Hematopoietic multipotent progenitor cell treated with erythropoietin and hydrocortisone succinate and interleukin-3 and kit ligand, for 15 days (in vitro differentiated cells): ENCODE results near the gene TSGA10.
"Not testable (repeated sequence)": the region's sequence is repeated elsewhere in the genome, so short reads cannot be mapped to it uniquely, and the experiment has no call there.

Experiments
- DNase-seq: peaks from one replicate; pipeline ENCODE4 v3.0.0-alpha.2; 2015; ENCODE audit warnings: low spot score

TSGA10 gene

DNA sequence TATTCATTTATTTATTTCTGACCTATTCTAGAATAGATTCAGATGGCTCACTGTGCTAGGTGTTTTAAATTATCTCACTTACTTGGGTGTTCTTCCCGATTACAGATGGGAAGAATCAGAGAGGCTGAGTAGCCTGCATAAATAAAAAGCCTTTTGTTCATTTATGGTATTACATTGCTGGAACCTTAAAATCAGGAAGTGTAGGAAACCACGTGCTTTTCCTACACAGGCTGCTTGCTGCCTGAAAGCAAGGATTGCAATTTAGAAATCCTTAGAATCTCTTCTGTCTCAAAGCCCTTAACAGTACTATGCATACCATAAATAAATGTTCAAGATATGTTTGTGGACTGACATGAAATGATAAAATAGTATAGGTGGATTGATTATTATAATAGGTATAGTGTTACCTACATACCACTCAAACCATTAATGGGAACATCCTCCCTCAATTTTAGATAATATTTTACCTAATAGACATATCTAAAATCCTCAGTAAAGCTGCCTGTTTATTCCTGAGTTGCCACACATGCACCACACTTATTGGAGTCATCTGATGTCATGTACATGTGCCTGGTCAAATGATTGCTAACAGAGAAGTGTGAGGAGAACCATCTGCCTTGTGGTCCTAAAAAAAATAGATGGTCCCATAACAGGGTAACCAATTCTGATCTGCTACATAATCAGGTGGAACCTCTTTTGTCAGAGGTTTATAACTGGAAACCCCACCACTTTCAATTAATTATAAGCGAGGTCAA is 86.7 kb downstream of the TSGA10 start:
- no peak for DNase-seq

DNA sequence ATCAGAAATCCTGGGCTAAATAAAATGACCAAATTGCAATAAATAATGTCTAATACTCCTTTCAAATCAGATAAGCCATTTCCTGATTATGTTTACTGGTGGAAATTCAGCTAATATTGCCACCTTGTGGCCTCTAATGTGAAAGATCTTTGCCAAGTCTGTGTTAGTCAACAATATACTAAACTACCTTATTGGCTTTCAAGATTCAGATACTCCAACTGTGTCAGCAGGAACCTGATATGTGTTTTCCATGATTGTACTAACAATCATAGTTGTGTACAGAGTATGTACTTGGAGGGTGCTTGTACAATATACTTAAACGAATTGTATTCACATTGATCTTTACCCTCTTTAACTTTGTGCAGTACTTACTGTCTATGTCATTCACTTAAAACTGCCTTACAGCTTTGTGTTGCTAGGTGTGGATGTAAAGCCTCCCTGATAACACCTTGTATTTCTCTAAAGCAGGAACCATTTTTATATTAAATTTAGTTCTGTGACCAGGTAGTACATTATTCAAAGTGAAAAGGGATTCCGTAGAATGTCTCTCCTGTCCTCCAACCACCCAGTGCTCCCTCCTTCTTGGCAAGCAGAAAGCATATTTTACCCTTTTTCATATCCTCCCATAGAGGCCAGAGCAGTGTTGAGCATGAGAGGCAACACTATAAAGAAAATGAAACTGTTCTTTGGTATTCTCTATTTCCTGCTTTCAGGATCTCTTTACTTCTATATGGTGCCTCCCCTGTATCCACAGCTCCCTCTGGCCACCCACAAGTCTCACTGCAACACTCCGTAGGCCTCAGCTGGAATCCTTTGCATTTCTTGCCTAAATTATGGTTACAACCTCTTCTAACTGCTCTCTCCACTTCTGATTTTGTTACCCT is 88.4 kb downstream of the TSGA10 start:
- DNase-seq = peak; percentile 44

DNA sequence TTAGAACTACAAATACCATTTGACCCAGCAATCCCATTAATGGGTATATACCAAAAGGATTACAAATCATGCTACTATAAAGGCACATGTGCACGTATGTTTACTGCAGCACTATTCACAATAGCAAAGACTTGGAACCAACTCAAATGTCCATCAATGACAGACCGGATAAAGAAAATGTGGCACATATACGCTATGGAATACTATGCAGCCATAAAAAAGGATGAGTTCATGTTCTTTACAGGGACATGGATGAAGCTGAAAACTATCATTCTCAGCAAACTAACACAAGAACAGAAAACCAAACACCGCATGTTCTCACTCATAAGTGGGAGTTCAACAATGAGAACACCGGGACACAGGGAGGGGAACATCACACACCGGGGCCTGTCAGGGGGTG is 105.6 kb downstream of the TSGA10 start:
- not testable (repeated sequence) for DNase-seq

DNA sequence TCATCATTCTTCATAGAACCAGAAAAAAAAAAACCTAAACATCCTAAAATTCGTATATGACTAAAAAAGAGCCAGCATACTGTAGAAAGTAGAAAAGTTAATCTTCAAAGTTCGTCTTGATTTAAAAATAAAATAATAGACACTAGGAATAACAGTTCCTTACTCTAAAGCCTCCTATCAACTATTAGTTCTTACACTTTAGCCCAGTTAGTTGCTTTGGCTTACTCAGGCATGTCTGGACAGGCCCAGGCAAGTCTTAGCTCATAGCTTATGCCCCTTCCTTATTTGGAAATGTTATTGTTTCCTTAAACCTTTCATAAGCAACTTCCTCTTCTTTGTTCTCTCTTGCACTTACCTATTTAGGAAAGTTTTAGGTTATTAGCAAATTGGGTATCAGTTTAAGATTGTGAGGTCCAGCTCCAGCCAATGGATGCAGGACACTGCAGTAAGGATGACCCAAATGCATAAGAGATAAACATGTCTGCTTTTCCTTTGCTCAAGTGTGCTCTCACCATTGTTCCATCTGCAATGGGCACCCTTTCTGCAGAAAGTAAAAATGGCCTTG is 113.9 kb downstream of the TSGA10 start:
- not testable (repeated sequence) for DNase-seq

GRCh38 chr2:99035920-99036319 is 118.8 kb downstream of the TSGA10 start:
- DNase-seq = no peak

DNA sequence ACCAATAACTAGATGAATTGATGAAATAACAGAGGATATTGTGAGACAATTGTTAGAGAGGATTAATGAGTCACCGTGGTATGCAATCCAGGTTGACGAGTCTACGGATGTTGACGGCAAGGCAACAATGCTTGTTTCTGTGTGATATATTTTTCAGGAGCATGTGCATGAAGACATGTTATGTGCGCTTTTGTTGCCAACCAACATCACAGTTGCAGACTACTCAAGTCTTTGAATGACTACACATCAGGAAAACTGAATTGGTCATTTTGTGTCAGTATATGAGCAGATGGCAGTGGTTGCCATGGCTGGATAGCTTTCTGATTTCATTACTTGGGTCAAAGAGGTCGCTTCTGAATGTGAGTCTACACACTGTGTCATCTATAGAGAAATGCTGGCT is 122.0 kb downstream of the TSGA10 start:
- no peak for DNase-seq

DNA sequence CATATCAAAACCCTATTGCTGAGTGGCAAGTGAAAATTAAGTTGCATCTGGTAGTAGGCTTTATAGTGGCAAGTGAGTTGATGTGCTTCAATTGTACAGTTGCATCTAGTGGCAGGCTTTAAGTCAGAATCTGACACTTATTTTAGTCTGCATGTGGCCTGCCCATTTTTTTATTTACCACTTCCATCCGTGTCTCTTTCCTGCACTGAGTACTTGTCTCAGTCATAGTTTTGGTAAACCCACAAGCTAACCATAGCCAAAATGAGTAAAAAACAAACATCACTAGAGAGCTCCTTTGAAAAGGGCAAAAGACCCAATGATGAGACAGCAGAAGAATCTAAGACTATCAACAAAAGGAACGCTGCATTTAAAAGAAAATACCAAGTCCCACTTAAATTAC is 122.7 kb downstream of the TSGA10 start:
- no peak for DNase-seq

- DNase-seq = no peak
Measured at GRCh38 chr2:99031481-99031880, 123.3 kb downstream of the TSGA10 start.

DNA sequence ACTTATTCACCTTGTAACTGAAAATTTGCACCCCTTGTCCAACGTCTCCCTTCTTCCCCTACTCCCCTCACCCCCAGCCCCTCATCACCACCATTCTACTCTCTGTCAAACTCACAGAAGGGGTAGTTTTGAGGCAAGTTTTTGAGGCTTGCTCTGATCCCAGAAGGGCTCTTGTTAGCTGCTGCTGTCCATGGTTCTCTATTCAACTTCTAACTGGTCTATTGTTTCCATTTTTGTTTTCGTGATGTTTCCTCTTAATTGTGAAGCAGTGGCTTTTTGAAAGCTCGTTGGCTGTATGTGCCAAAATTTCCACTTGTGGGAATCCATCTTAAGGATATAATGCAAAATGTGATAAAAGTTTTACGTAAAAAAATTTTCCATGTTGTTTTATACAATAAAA is 126.2 kb downstream of the TSGA10 start:
- no peak for DNase-seq

DNA sequence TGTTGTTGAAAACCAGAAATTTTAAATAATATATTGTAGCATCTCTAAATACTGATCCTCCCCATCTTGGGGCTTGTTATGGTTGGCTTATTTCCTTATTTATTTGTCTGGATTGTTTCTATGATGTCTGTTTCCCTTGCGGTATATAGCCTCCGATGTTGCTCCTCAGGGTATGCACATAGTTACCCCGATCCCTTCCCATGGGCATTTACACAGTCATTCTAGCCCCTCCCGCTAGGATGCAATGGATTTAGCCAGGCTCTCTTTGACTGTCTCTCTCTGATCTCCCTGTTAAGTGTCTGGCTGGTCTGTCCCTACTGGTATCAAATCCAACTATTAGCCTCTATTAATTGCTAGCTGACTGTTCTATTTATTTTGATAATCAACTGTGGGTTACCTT is 126.9 kb downstream of the TSGA10 start:
- no peak for DNase-seq

- no peak for DNase-seq
Measured at GRCh38 chr2:99000708-99001107, 154.0 kb downstream of the TSGA10 start.

- not testable (repeated sequence) for DNase-seq
Measured at GRCh38 chr2:98988695-98989094, 166.0 kb downstream of the TSGA10 start.

GRCh38 chr2:98985905-98986666 is 168.7 kb downstream of the TSGA10 start:
- no peak for DNase-seq

GRCh38 chr2:98975611-98976010 is 179.1 kb downstream of the TSGA10 start:
- no peak for DNase-seq

- DNase-seq = no peak
Measured at GRCh38 chr2:98972582-98973167, 182.1 kb downstream of the TSGA10 start.

DNA sequence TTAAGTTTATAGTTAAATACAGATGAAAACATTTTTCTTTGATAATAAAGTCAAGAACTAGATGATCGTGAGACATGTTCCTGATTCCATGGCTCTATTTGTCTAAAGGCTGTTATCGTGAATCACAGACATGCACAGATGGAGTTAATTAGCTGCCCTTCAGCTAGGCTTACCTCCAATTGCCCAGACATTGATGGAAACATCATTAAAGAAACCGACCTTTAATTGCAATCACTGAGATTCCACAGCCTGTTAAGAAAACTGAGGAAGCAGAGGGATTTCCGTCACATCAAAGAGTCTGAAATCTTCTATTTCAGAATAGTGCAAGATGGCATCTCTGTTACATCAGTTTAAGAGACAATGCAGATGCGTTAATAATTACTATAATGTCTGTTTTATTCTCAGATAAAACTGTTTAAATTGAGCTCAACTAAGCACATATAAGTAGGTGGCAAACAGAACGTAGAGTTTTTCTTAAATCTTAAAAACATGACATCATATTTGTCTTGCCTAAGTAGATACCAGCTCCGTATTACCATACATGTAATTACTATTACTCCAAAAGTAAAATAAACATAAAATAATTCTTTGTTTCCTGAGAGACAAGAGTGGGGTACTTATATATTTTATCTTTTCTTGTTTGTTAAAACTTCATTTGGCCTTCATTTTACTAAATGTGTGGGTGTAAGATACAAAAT is 194.8 kb downstream of the TSGA10 start:
- DNase-seq = no peak

GRCh38 chr2:98952966-98953365 is 201.8 kb downstream of the TSGA10 start:
- DNase-seq = no peak

DNA sequence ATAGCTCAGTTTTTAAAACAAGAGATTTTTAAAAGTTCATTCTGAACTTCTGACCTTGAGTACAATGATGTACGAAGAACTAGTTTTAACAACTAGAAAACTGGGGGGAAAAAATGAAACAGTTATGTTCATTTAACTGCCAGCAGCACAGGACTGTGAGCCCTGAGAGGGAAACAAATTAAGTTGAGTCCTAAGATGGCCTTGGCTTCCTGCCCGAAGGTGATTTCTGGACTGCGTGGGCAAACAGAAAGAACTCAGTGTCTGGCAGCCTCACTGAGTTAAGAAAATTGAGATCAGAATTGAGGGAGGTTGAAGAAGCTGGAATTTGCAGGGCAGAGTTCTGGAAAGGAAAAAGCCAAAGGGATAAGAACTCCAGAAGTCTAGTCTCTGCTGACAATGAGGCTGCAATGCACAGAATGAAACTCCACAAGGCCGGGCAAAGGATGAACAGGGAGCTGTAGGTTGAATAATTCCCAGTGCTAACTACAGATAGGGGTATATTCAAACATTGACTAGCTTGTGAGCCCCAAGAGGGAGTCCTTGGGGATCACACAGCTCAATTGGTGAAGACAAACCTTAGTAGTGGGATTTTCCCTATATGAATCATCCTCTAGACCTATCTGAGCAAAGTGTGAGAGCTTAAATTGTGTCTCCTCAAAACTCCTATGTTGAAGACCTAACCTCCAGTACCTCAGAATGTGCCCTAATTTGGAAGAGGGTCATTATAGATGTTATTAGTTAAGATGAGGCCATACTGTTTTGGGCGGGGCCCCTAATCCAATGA is 205.6 kb downstream of the TSGA10 start:
- no peak for DNase-seq

GRCh38 chr2:98947554-98947953 is 207.2 kb downstream of the TSGA10 start:
- no peak for DNase-seq
